HEK293 (cell line): Measurements from ENCODE around the gene DHX32.
A peak's percentile ranks its signal among the peaks of the same experiment; 100 is the strongest.

ENCODE experiments used
- GFI1B ChIP-seq: fragments of 450-650 bp; formaldehyde crosslinking; IDR thresholded peaks from 2 replicates; pipeline ENCODE4 v1.5.1; 2016; ENCODE audit warnings: missing biosample characterization, missing genetic modification characterization
- KLF8 ChIP-seq: fragments of 450-650 bp; formaldehyde crosslinking; IDR thresholded peaks from 2 replicates; pipeline ENCODE4 v1.5.1; 2016; ENCODE audit warnings: missing biosample characterization, missing genetic modification characterization
- MYNN ChIP-seq: fragments of 450-650 bp; formaldehyde crosslinking; IDR thresholded peaks from 2 replicates; pipeline ENCODE4 v1.5.1; 2016; ENCODE audit warnings: missing biosample characterization, missing genetic modification characterization, borderline replicate concordance
- RBAK ChIP-seq: fragments of 450-650 bp; formaldehyde crosslinking; IDR thresholded peaks from 2 replicates; pipeline ENCODE4 v1.5.1; 2016; ENCODE audit warnings: missing biosample characterization, missing genetic modification characterization
- ZFP41 ChIP-seq: fragments of 450-650 bp; formaldehyde crosslinking; IDR thresholded peaks from 2 replicates; pipeline ENCODE4 v1.5.1; 2016; ENCODE audit warnings: missing biosample characterization, missing genetic modification characterization, borderline replicate concordance
- ZNF132 ChIP-seq: fragments of 450-650 bp; formaldehyde crosslinking; IDR thresholded peaks from 2 replicates; pipeline ENCODE4 v1.5.1; 2017; ENCODE audit warnings: missing biosample characterization, missing genetic modification characterization, borderline replicate concordance
- ZNF138 ChIP-seq: fragments of 450-650 bp; formaldehyde crosslinking; IDR thresholded peaks from 2 replicates; pipeline ENCODE4 v1.5.1; 2016; ENCODE audit warnings: missing biosample characterization, missing genetic modification characterization, borderline replicate concordance
- ZNF174 ChIP-seq: fragments of 450-650 bp; formaldehyde crosslinking; IDR thresholded peaks from 2 replicates; pipeline ENCODE4 v1.5.0; 2017; ENCODE audit warnings: missing biosample characterization, mild to moderate bottlenecking, missing genetic modification characterization
- ZNF266 ChIP-seq: fragments of 450-650 bp; formaldehyde crosslinking; IDR thresholded peaks from 2 replicates; pipeline ENCODE4 v1.5.1; 2016; ENCODE audit warnings: missing biosample characterization, missing genetic modification characterization, low read depth
- ZNF274 ChIP-seq, 2 experiments: fragments of 200-500 bp in 1 of 2; fragments of 450-650 bp in 1 of 2; sonication (Bioruptor generic) in 1 of 2; formaldehyde crosslinking in 1 of 2; IDR thresholded peaks; 2 replicates each; pipeline versions ENCODE4 v1.5.1 to v1.6.1; 2014 to 2016; ENCODE audit warnings: borderline replicate concordance in 1 of 2, inconsistent platforms in 1 of 2, low read length in 1 of 2, missing biosample characterization in 1 of 2, missing genetic modification characterization in 1 of 2
- ZNF324 ChIP-seq: fragments of 450-650 bp; formaldehyde crosslinking; IDR thresholded peaks from 2 replicates; pipeline ENCODE4 v1.5.1; 2016; ENCODE audit warnings: missing biosample characterization, missing genetic modification characterization
- ZNF341 ChIP-seq: fragments of 450-650 bp; formaldehyde crosslinking; IDR thresholded peaks from 2 replicates; pipeline ENCODE4; 2016; ENCODE audit warnings: low read depth, missing biosample characterization, missing genetic modification characterization
- ZNF391 ChIP-seq: fragments of 450-650 bp; formaldehyde crosslinking; IDR thresholded peaks from 2 replicates; pipeline ENCODE4 v1.5.1; 2016; ENCODE audit warnings: low read depth, missing biosample characterization, missing genetic modification characterization, borderline replicate concordance
- ZNF404 ChIP-seq: fragments of 450-650 bp; formaldehyde crosslinking; IDR thresholded peaks from 2 replicates; pipeline ENCODE4 v1.5.1; 2017; ENCODE audit warnings: missing biosample characterization, missing genetic modification characterization
- ZNF423 ChIP-seq: fragments of 450-650 bp; formaldehyde crosslinking; IDR thresholded peaks from 2 replicates; pipeline ENCODE4 v1.5.1; 2016; ENCODE audit warnings: missing biosample characterization, missing genetic modification characterization
- ZNF501 ChIP-seq: fragments of 450-650 bp; formaldehyde crosslinking; IDR thresholded peaks from 2 replicates; pipeline ENCODE4 v1.5.1; 2016; ENCODE audit warnings: missing biosample characterization, missing genetic modification characterization
- ZNF548 ChIP-seq: fragments of 450-650 bp; formaldehyde crosslinking; IDR thresholded peaks from 2 replicates; pipeline ENCODE4 v1.5.1; 2016; ENCODE audit warnings: missing biosample characterization, missing genetic modification characterization
- ZNF600 ChIP-seq: fragments of 450-650 bp; formaldehyde crosslinking; IDR thresholded peaks from 2 replicates; pipeline ENCODE4 v1.5.1; 2016; ENCODE audit warnings: missing biosample characterization, missing genetic modification characterization
- ZNF654 ChIP-seq: fragments of 450-650 bp; formaldehyde crosslinking; IDR thresholded peaks from 2 replicates; pipeline ENCODE4 v1.5.1; 2016; ENCODE audit warnings: low read depth, missing biosample characterization, missing genetic modification characterization
- ZNF664 ChIP-seq: fragments of 450-650 bp; formaldehyde crosslinking; IDR thresholded peaks from 2 replicates; pipeline ENCODE4 v1.5.1; 2016; ENCODE audit warnings: missing biosample characterization, missing genetic modification characterization
- ZNF792 ChIP-seq: fragments of 450-650 bp; formaldehyde crosslinking; IDR thresholded peaks from 2 replicates; pipeline ENCODE4 v1.5.1; 2016; ENCODE audit warnings: missing biosample characterization, missing genetic modification characterization
- TF ChIP-seq, protein P1 (sequence below): fragments of 450-650 bp; formaldehyde crosslinking; IDR thresholded peaks from 2 replicates; pipeline ENCODE4 v1.5.1; 2016; ENCODE audit warnings: missing biosample characterization, missing genetic modification characterization
- TF ChIP-seq, protein P2 (sequence below): fragments of 450-650 bp; formaldehyde crosslinking; IDR thresholded peaks from 2 replicates; pipeline ENCODE4 v1.5.0; 2017; ENCODE audit warnings: missing biosample characterization, missing genetic modification characterization, borderline replicate concordance
- TF ChIP-seq, protein P3 (sequence below): fragments of 450-650 bp; formaldehyde crosslinking; IDR thresholded peaks from 2 replicates; pipeline ENCODE4 v1.5.1; 2016; ENCODE audit warnings: missing biosample characterization, missing genetic modification characterization
- TF ChIP-seq, protein P4 (sequence below): fragments of 450-650 bp; formaldehyde crosslinking; IDR thresholded peaks from 2 replicates; pipeline ENCODE4 v1.5.1; 2016; ENCODE audit warnings: missing biosample characterization, missing genetic modification characterization
- TF ChIP-seq, protein P5 (sequence below): fragments of 450-650 bp; formaldehyde crosslinking; IDR thresholded peaks from 2 replicates; pipeline ENCODE4 v1.5.1; 2017; ENCODE audit warnings: missing biosample characterization, missing genetic modification characterization
- TF ChIP-seq, protein P6 (sequence below): fragments of 450-650 bp; formaldehyde crosslinking; IDR thresholded peaks from 2 replicates; pipeline ENCODE4 v1.5.1; 2017; ENCODE audit warnings: missing biosample characterization, missing genetic modification characterization

DHX32 gene

DNA sequence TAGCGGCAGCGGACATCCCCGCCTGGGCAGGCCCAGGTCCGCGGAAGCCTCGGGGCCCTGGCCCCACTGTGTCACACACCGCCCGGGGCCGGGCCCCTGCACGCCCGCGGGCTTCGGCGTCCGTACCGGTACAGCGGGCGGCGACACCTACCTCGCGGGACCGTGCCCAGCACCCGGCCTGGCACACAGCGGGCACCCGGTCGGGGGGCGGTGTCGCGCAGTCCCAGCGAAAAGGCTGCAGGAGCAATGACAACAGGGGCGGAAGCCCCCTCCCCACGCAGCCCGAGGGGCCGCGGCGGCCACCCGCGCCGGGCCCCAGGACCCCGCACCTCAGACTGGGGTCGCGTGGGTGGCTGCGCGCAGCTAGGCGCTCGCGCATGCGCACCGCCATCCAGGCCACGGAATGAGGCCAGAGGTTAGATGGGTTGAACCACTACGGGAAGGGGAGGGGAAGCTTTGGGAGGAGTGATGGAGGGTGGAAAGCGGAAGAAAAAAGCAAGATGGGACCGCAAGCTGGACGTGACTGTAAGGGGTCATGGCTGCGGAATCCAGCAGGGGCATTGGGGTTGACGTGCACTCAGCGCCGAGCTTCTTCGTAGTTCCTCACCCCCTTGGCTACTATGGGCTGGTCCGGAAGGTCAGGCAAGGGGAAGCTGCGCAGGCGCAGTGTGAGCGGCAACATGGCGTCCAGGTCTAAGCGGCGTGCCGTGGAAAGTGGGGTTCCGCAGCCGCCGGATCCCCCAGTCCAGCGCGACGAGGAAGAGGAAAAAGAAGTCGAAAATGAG, 58.0 kb downstream of the DHX32 start, which contains the start of the genes BCCIP and UROS (continued):
- TF ChIP-seq ZNF132 (tag by site-specific recombination) (no peak), ZNF174 (tag by site-specific recombination) (no peak), ZFP41 (tag by site-specific recombination) (no peak), ZNF600 (tag by site-specific recombination) (0 out of 2 replicates have a peak, but pooled peaks have one; percentile 22), ZNF138 (tag by site-specific recombination) (no peak), RBAK (tag by site-specific recombination) (no peak), ZNF548 (tag by site-specific recombination) (no peak), ZNF664 (tag by site-specific recombination) (no peak), ZNF266 (tag by site-specific recombination) (no peak), ZNF404 (tag by site-specific recombination) (no peak), KLF8 (tag by site-specific recombination) (peak; percentile 84), ZNF324 (tag by site-specific recombination) (peak; percentile 95), MYNN (tag by site-specific recombination) (no peak), ZNF792 (tag by site-specific recombination) (no peak), GFI1B (tag by site-specific recombination) (no peak), ZNF391 (tag by site-specific recombination) (peak; percentile 90; the same call in 1 of the 2 replicates), ZNF501 (tag by site-specific recombination) (peak; percentile 90; the same call in 1 of the 2 replicates), ZNF341 (tag by site-specific recombination) (no peak), ZNF654 (no peak), ZNF423 (tag by site-specific recombination) (no peak), ZNF274 (IDR thresholded peaks at IDR 0.05; ENCODE audit: low read length) (no peak), ZNF274 (tag by site-specific recombination; IDR thresholded peaks at IDR 0.05; ENCODE audit: borderline replicate concordance) (no peak)
- TF ChIP-seq, protein P1, sequence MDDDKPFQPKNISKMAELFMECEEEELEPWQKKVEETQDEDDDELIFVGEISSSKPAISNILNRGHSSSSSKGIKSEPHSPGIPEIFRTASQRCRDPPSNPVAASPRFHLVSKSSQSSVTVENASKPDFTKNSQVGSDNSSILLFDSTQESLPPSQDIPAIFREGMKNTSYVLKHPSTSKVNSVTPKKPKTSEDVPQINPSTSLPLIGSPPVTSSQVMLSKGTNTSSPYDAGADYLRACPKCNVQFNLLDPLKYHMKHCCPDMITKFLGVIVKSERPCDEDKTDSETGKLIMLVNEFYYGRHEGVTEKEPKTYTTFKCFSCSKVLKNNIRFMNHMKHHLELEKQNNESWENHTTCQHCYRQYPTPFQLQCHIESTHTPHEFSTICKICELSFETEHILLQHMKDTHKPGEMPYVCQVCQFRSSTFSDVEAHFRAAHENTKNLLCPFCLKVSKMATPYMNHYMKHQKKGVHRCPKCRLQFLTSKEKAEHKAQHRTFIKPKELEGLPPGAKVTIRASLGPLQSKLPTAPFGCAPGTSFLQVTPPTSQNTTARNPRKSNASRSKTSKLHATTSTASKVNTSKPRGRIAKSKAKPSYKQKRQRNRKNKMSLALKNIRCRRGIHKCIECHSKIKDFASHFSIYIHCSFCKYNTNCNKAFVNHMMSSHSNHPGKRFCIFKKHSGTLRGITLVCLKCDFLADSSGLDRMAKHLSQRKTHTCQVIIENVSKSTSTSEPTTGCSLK (tag by site-specific recombination): no peak
- TF ChIP-seq, protein P2, sequence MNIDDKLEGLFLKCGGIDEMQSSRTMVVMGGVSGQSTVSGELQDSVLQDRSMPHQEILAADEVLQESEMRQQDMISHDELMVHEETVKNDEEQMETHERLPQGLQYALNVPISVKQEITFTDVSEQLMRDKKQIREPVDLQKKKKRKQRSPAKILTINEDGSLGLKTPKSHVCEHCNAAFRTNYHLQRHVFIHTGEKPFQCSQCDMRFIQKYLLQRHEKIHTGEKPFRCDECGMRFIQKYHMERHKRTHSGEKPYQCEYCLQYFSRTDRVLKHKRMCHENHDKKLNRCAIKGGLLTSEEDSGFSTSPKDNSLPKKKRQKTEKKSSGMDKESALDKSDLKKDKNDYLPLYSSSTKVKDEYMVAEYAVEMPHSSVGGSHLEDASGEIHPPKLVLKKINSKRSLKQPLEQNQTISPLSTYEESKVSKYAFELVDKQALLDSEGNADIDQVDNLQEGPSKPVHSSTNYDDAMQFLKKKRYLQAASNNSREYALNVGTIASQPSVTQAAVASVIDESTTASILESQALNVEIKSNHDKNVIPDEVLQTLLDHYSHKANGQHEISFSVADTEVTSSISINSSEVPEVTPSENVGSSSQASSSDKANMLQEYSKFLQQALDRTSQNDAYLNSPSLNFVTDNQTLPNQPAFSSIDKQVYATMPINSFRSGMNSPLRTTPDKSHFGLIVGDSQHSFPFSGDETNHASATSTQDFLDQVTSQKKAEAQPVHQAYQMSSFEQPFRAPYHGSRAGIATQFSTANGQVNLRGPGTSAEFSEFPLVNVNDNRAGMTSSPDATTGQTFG (tag by site-specific recombination): no peak
- TF ChIP-seq, protein P3, sequence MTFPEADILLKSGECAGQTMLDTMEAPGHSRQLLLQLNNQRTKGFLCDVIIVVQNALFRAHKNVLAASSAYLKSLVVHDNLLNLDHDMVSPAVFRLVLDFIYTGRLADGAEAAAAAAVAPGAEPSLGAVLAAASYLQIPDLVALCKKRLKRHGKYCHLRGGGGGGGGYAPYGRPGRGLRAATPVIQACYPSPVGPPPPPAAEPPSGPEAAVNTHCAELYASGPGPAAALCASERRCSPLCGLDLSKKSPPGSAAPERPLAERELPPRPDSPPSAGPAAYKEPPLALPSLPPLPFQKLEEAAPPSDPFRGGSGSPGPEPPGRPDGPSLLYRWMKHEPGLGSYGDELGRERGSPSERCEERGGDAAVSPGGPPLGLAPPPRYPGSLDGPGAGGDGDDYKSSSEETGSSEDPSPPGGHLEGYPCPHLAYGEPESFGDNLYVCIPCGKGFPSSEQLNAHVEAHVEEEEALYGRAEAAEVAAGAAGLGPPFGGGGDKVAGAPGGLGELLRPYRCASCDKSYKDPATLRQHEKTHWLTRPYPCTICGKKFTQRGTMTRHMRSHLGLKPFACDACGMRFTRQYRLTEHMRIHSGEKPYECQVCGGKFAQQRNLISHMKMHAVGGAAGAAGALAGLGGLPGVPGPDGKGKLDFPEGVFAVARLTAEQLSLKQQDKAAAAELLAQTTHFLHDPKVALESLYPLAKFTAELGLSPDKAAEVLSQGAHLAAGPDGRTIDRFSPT (tag by site-specific recombination): peak; percentile 92
- TF ChIP-seq, protein P4, sequence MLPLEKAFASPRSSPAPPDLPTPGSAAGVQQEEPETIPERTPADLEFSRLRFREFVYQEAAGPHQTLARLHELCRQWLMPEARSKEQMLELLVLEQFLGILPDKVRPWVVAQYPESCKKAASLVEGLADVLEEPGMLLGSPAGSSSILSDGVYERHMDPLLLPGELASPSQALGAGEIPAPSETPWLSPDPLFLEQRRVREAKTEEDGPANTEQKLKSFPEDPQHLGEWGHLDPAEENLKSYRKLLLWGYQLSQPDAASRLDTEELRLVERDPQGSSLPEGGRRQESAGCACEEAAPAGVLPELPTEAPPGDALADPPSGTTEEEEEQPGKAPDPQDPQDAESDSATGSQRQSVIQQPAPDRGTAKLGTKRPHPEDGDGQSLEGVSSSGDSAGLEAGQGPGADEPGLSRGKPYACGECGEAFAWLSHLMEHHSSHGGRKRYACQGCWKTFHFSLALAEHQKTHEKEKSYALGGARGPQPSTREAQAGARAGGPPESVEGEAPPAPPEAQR (tag by site-specific recombination): peak; percentile 71; the same call in 1 of the 2 replicates
- TF ChIP-seq, protein P5, sequence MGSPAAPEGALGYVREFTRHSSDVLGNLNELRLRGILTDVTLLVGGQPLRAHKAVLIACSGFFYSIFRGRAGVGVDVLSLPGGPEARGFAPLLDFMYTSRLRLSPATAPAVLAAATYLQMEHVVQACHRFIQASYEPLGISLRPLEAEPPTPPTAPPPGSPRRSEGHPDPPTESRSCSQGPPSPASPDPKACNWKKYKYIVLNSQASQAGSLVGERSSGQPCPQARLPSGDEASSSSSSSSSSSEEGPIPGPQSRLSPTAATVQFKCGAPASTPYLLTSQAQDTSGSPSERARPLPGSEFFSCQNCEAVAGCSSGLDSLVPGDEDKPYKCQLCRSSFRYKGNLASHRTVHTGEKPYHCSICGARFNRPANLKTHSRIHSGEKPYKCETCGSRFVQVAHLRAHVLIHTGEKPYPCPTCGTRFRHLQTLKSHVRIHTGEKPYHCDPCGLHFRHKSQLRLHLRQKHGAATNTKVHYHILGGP (tag by site-specific recombination): no peak
- TF ChIP-seq, protein P6, sequence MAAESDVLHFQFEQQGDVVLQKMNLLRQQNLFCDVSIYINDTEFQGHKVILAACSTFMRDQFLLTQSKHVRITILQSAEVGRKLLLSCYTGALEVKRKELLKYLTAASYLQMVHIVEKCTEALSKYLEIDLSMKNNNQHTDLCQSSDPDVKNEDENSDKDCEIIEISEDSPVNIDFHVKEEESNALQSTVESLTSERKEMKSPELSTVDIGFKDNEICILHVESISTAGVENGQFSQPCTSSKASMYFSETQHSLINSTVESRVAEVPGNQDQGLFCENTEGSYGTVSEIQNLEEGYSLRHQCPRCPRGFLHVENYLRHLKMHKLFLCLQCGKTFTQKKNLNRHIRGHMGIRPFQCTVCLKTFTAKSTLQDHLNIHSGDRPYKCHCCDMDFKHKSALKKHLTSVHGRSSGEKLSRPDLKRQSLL (tag by site-specific recombination): no peak
